ENCODE measurements around the gene SWT1. TPM values are rescaled to one million over a fixed set of nuclear protein-coding genes. Genes with fewer than 3 reads are reported as not detected.

Gene SWT1
- total and polyA plus RNA-seq, 9 of the 15 experiments (the other 6 are each of a cell fraction or from before 2014, with no cell fraction given) = 1.5 to 3.4 (median 2.3) TPM

DNA sequence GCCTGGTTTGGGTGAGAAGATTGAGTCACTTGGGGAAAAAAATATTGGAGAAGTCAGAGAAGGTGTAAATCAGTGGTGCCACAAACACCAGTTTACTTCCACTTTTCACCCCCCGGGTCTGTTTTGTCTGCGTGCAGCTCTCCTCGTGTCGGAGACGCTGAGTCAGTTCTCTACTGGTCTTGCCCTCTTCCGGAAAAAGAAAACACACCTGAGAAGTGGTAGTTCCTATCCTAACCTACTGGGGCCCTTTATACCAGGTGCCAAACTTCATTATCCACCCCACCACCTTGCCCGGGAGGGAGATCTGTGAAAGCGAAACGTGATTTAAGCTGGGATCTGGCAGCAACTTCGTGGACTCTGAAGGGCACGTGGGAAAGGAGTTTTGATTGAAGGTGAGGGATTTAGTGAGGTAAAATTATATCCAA, 160.9 kb downstream of the SWT1 start:
- ChIA-PET CTCF (ENCODE audit: low intra/inter-chr PET ratio) (no interaction called here), POLR2A (interaction anchor here (0.5 to 3.6 kb wide), 5 partner anchors 12 to 219 kb away, joined by 4 to 30 read pairs (median 4); no protein-coding TSS in a partner anchor)
- Histone ChIP-seq H3K9me1 (ENCODE audit: control insufficient read depth, insufficient read depth, low read length) (no peaks in the 10 kb centered on the region), H4K20me1 (replicated peaks; ENCODE audit: control insufficient read depth, insufficient read depth, low read length) (peaks cover 20% of the 10 kb centered on the region), H3K4me3 (peak overlapping the region; percentile 77), H3K9ac (ENCODE audit: insufficient read depth in 1 of 2, low read depth in 2 of 2, low read length in 2 of 2) (peak overlapping the region; percentile 79 to 92; a peak in 3 of 4 replicates), H3K79me2 (ENCODE audit: control insufficient read depth, insufficient read depth, low read length) (peaks cover 51% of the 10 kb centered on the region), H3K9me3 (replicated peaks; ENCODE audit: control insufficient read depth, insufficient read depth, low read depth, low read length) (no peaks in the 10 kb centered on the region), H3K36me3 (ENCODE audit: control insufficient read depth, insufficient read depth, low read length) (peaks cover 5% of the 10 kb centered on the region; the same call in 2 of the 3 replicates), H3K27me3 (ENCODE audit: control insufficient read depth in 2 of 2, insufficient read depth in 2 of 2, low read length in 2 of 2) (no peaks in the 10 kb centered on the region), H3K4me1 (replicated peaks in 1 of 2; ENCODE audit: control insufficient read depth in 2 of 2, insufficient read depth in 2 of 2, low read length in 2 of 2) (peaks cover 20 to 32% of the 10 kb centered on the region in 2 experiments), H3K27ac (ENCODE audit: extremely low read depth, low read depth, low read length) (peak overlapping the region; percentile 97), H2AFZ (ENCODE audit: low read depth, low read length) (peak overlapping the region; percentile 97), H3K4me2 (ENCODE audit: insufficient read depth, low read length) (peak overlapping the region; percentile 94)
- in situ Hi-C loops (cut with MboI) (no loop called here), intact Hi-C loops (cut with micrococcal nuclease) (loop anchor here (2.0 to 10.0 kb wide), 10 partner anchors 33 to 797 kb away; partner anchors contain the start of genes EDEM3 and RNF2)
- BruUV-seq (replicated peaks) = TSS peak; percentile 87
- FAIRE-seq (no peak), DNase-seq (ENCODE audit: extremely low read depth in 1 of 4, low spot score in 3 of 4) (peak; percentile 26 to 72 (median 40)), ATAC-seq (peak; percentile 2)
- 15% methylated on average over 11 of the region's 11 CpGs for WGBS (ENCODE audit: insufficient coverage, low coverage, missing lambda C conversion rate)
- peak; percentile 17; the same call in 1 of the 2 replicates for TF ChIP-seq ZEB2 (IDR thresholded peaks at IDR 0.05)
- TF ChIP-seq, protein P1, sequence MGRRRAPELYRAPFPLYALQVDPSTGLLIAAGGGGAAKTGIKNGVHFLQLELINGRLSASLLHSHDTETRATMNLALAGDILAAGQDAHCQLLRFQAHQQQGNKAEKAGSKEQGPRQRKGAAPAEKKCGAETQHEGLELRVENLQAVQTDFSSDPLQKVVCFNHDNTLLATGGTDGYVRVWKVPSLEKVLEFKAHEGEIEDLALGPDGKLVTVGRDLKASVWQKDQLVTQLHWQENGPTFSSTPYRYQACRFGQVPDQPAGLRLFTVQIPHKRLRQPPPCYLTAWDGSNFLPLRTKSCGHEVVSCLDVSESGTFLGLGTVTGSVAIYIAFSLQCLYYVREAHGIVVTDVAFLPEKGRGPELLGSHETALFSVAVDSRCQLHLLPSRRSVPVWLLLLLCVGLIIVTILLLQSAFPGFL (CRISPR knock-in tag; IDR thresholded peaks at IDR 0.05) = no peak
- no peak for TF ChIP-seq HNRNPLL (IDR thresholded peaks at IDR 0.05; ENCODE audit: low read depth, low read length, poor library complexity, severe bottlenecking)
- 0 out of 2 replicates have a peak, but pooled peaks have one; percentile 10 for TF ChIP-seq XRCC5 (IDR thresholded peaks at IDR 0.05; ENCODE audit: low read depth, low read length)
- peak; percentile 61 for TF ChIP-seq ASH1L (IDR thresholded peaks at IDR 0.05; ENCODE audit: borderline replicate concordance, low read depth, partially characterized antibody)
- 0 out of 2 replicates have a peak, but pooled peaks have one; percentile 45 for TF ChIP-seq PYGO2 (tag; IDR thresholded peaks at IDR 0.05)
- no peak for TF ChIP-seq ARID1B (IDR thresholded peaks at IDR 0.05)
- TF ChIP-seq SPI1 (IDR thresholded peaks at IDR 0.05; ENCODE audit: borderline replicate concordance, low read depth, low read length) = peak; percentile 27; the same call in 1 of the 2 replicates
- TF ChIP-seq GABPB1 (CRISPR knock-in tag; IDR thresholded peaks at IDR 0.05) = peak; percentile 15; the same call in 1 of the 2 replicates
- peak; percentile 2; the same call in 1 of the 2 replicates for TF ChIP-seq DPF2 (IDR thresholded peaks at IDR 0.05)
- TF ChIP-seq ZFX (CRISPR knock-in tag; IDR thresholded peaks at IDR 0.05) = peak; percentile 65
- TF ChIP-seq MAFG (tag; conservative IDR thresholded peaks at IDR 0.05) = peak; percentile 55
- 0 out of 2 replicates have a peak, but pooled peaks have one; percentile 39 for TF ChIP-seq NFRKB (IDR thresholded peaks at IDR 0.05; ENCODE audit: low read depth)
- no peak for TF ChIP-seq ZSCAN32 (CRISPR knock-in tag; IDR thresholded peaks at IDR 0.05)
- TF ChIP-seq CBX3 (IDR thresholded peaks at IDR 0.05; ENCODE audit: borderline replicate concordance in 1 of 2, low read length in 2 of 2) = peak in 1 of 2 experiments; percentile 67; a peak in 1 of 3 replicates
- no peak for TF ChIP-seq BCOR (IDR thresholded peaks at IDR 0.05)
- TF ChIP-seq NR2F6 (CRISPR knock-in tag; IDR thresholded peaks at IDR 0.05) = 0 out of 2 replicates have a peak, but pooled peaks have one; percentile 25
- TF ChIP-seq ZBTB7A (IDR thresholded peaks at IDR 0.05; ENCODE audit: borderline replicate concordance, control insufficient read depth, low read depth, low read length) = 0 out of 2 replicates have a peak, but pooled peaks have one; percentile 1
- TF ChIP-seq, protein P2, sequence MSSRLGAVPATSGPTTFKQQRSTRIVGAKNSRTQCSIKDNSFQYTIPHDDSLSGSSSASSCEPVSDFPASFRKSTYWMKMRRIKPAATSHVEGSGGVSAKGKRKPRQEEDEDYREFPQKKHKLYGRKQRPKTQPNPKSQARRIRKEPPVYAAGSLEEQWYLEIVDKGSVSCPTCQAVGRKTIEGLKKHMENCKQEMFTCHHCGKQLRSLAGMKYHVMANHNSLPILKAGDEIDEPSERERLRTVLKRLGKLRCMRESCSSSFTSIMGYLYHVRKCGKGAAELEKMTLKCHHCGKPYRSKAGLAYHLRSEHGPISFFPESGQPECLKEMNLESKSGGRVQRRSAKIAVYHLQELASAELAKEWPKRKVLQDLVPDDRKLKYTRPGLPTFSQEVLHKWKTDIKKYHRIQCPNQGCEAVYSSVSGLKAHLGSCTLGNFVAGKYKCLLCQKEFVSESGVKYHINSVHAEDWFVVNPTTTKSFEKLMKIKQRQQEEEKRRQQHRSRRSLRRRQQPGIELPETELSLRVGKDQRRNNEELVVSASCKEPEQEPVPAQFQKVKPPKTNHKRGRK (tag; IDR thresholded peaks at IDR 0.05) = peak; percentile 18; the same call in 1 of the 2 replicates
- no peak for TF ChIP-seq BCL6 (CRISPR knock-in tag; IDR thresholded peaks at IDR 0.05)
- TF ChIP-seq, protein P3, sequence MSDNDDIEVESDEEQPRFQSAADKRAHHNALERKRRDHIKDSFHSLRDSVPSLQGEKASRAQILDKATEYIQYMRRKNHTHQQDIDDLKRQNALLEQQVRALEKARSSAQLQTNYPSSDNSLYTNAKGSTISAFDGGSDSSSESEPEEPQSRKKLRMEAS (CRISPR knock-in tag; IDR thresholded peaks at IDR 0.05) = peak; percentile 87
